CD4-positive, alpha-beta T cell (primary cell): ENCODE data around the gene POFUT1. TPM values are rescaled to one million over a fixed set of nuclear protein-coding genes. Genes with fewer than 3 reads are reported as not detected.

Experiments
- ATAC-seq: fragments of 200-7000 bp; cut with Tn5 transposase; one replicate; pipeline ENCODE4 v1.10.0; 2022; ENCODE audit warnings: mild to moderate bottlenecking; ENCODE audit not compliant: poor library complexity
- CTCF ChIA-PET: fragments of 350-600 bp; sonication (Branson Sonifier 250); formaldehyde crosslinking; loops from one replicate; lab custom pipeline; 2021; ENCODE audit warnings: antibody characterized with exemption, inconsistent platforms; lab: Charles Lee
- POLR2A ChIA-PET: fragments of 350-600 bp; sonication (Branson Sonifier 250); formaldehyde crosslinking; loops from one replicate; lab custom pipeline; 2021; ENCODE audit warnings: antibody characterized with exemption, inconsistent platforms; lab: Charles Lee
- DNase-seq, 14 experiments: peaks; one replicate each; pipeline ENCODE4 v3.0.0-alpha.2; 2013 to 2020; ENCODE audit warnings: mixed read lengths in 2 of 14
- H3K27ac ChIP-seq, 2 donors: one replicate each; pipeline versions ENCODE4 v1.5.1 to v1.7.0; 2013; ENCODE audit warnings: low read length in 2 of 2, low read depth in 1 of 2, mild to moderate bottlenecking in 1 of 2
- H3K27me3 ChIP-seq, 2 experiments: 1 replicate in 1 of 2; 2 replicates in 1 of 2; pipeline versions ENCODE4 v1.6.1 to v1.7.0; 2013; ENCODE audit warnings: low read length in 2 of 2, control low read depth in 1 of 2, mild to moderate bottlenecking in 1 of 2, moderate library complexity in 1 of 2; ENCODE audit not compliant: insufficient read depth in 2 of 2, control insufficient read depth in 1 of 2
- H3K36me3 ChIP-seq: one replicate; pipeline ENCODE4 v1.6.1; 2013; ENCODE audit warnings: low read length, control low read depth; ENCODE audit not compliant: insufficient read depth
- H3K4me1 ChIP-seq: one replicate; pipeline ENCODE4 v1.6.1; 2013; ENCODE audit warnings: low read length, control low read depth; ENCODE audit not compliant: insufficient read depth
- H3K4me3 ChIP-seq: one replicate; pipeline ENCODE4 v1.5.1; 2013; ENCODE audit warnings: mild to moderate bottlenecking, low read length, moderate library complexity
- H3K9me3 ChIP-seq, 2 experiments: 1 replicate in 1 of 2; 2 replicates in 1 of 2; pipeline versions ENCODE4 v1.6.1 to v1.7.0; 2013; ENCODE audit warnings: low read length in 2 of 2, mild to moderate bottlenecking in 2 of 2, control low read depth in 1 of 2, moderate library complexity in 1 of 2; ENCODE audit not compliant: control insufficient read depth in 1 of 2, insufficient read depth in 1 of 2
- H3K27ac Mint-ChIP-seq: one replicate; pipeline ENCODE4 v1.8.0; 2020; ENCODE audit warnings: mixed read lengths
- H3K27me3 Mint-ChIP-seq: one replicate; pipeline ENCODE4 v1.8.0; 2021; ENCODE audit warnings: mixed read lengths
- H3K36me3 Mint-ChIP-seq: one replicate; pipeline ENCODE4 v1.8.0; 2021; ENCODE audit warnings: low read depth, mixed read lengths
- H3K4me1 Mint-ChIP-seq: one replicate; pipeline ENCODE4 v1.8.0; 2021; ENCODE audit warnings: low read depth, mixed read lengths
- H3K4me3 Mint-ChIP-seq: one replicate; pipeline ENCODE4 v1.8.0; 2020; ENCODE audit warnings: mild to moderate bottlenecking, mixed read lengths
- H3K9me3 Mint-ChIP-seq: one replicate; pipeline ENCODE4 v1.8.0; 2020; ENCODE audit warnings: mixed read lengths
- CTCF ChIP-seq: fragments of 200-600 bp; IDR thresholded peaks from one replicate; pipeline ENCODE4 v1.8.0; 2022; ENCODE audit warnings: antibody characterized with exemption, mild to moderate bottlenecking
- intact Hi-C, 2 experiments: fragments of 100-400 bp; cut with DNase I in 1 of 2; cut with micrococcal nuclease in 1 of 2; formaldehyde crosslinking; loops; one replicate each; pipeline versions ENCODE4 v1.15.1 to v1.9.0; 2023 to 2025; cut with DNase I, micrococcal nuclease
- total RNA-seq, 174 experiments: library from RNA in 2 of 174; stranded (reverse) in 2 of 174; gene quantifications; one replicate each; pipeline ENCODE4 v1.2.3 and lab custom pipeline; 2021 to 2026

POFUT1 gene
- total RNA-seq, 2 experiments from 2014 or later, result 7.5 to 8.8 TPM

GRCh38 chr20:32282461-32282860 lies 74.8 kb downstream of the POFUT1 start:
- ATAC-seq (no peak), DNase-seq (no peak)
- H3K9me3 ChIP-seq, result no peaks in the 10 kb centered on the region
- TF ChIP-seq CTCF, result no peak
- ChIA-PET POLR2A (interaction anchor here (0.8 kb wide), 1 partner anchor 227 kb away, joined by 3 read pairs; no protein-coding TSS in a partner anchor), CTCF (no interaction called here)
- peaks cover 6% of the 10 kb centered on the region for H3K36me3 ChIP-seq
- no peak overlapping the region for H3K4me3 ChIP-seq
- peaks cover 59% of the 10 kb centered on the region for H3K4me1 Mint-ChIP-seq
- H3K27me3 Mint-ChIP-seq, result no peaks in the 10 kb centered on the region
- intact Hi-C loops, result loop anchor here (5.0 to 10.0 kb wide), 2 partner anchors 72 to 200 kb away; partner anchors contain the start of gene ASXL1 (in 1 of the 2)
- H3K27ac ChIP-seq, result no peak overlapping the region
- H3K36me3 Mint-ChIP-seq, result peaks cover 11% of the 10 kb centered on the region
- no peaks in the 10 kb centered on the region for H3K9me3 Mint-ChIP-seq
- H3K27me3 ChIP-seq, result no peaks in the 10 kb centered on the region
- peak overlapping the region; percentile 14 for H3K27ac Mint-ChIP-seq
- H3K4me1 ChIP-seq, result peaks cover 39% of the 10 kb centered on the region
- no peak overlapping the region for H3K4me3 Mint-ChIP-seq

- DNase-seq (peak in 1 of 14 experiments; percentile 13), ATAC-seq (no peak)
- ChIA-PET POLR2A (interaction anchor here (0.6 to 2.0 kb wide), 8 partner anchors 8 to 236 kb away, joined by 3 to 5 read pairs (median 3); partner anchors contain the start of gene KIF3B), CTCF (interaction anchor here (0.6 to 1.0 kb wide), 2 partner anchors 9 to 107 kb away, joined by 3 read pairs; no protein-coding TSS in a partner anchor)
- peaks cover 16% of the 10 kb centered on the region for H3K36me3 Mint-ChIP-seq
- no peak for TF ChIP-seq CTCF
- H3K4me1 Mint-ChIP-seq, result peaks cover 39% of the 10 kb centered on the region
- peak overlapping the region; percentile 74 for H3K27ac Mint-ChIP-seq
- H3K27me3 ChIP-seq, result no peaks in the 10 kb centered on the region
- peak overlapping the region; percentile 32 to 57 for H3K27ac ChIP-seq
- H3K4me3 ChIP-seq, result no peak overlapping the region
- H3K9me3 ChIP-seq, result no peaks in the 10 kb centered on the region
- H3K4me1 ChIP-seq, result peaks cover 25% of the 10 kb centered on the region
- no peaks in the 10 kb centered on the region for H3K27me3 Mint-ChIP-seq
- peaks cover 12% of the 10 kb centered on the region for H3K36me3 ChIP-seq
- intact Hi-C loops, result loop anchor here in 1 of 2 experiments (10.0 kb wide), 1 partner anchor 70 kb away; the partner anchor contains the start of gene ASXL1
- no peaks in the 10 kb centered on the region for H3K9me3 Mint-ChIP-seq
- H3K4me3 Mint-ChIP-seq, result no peak overlapping the region
These were observed 77.5 kb downstream of the POFUT1 start for GRCh38 chr20:32285082-32285620.

GRCh38 chr20:32285621-32286371 lies 78.1 kb downstream of the POFUT1 start:
- H3K27ac ChIP-seq, result peak overlapping the region; percentile 32 to 57
- Mint-ChIP-seq H3K9me3 (no peaks in the 10 kb centered on the region), H3K4me3 (peak overlapping the region; percentile 26), H3K27me3 (no peaks in the 10 kb centered on the region), H3K27ac (peak overlapping the region; percentile 74), H3K4me1 (peaks cover 37% of the 10 kb centered on the region), H3K36me3 (peaks cover 16% of the 10 kb centered on the region)
- intact Hi-C loops, result loop anchor here in 1 of 2 experiments (10.0 kb wide), 1 partner anchor 69 kb away; the partner anchor contains the start of gene ASXL1
- no peak for TF ChIP-seq CTCF
- POLR2A ChIA-PET, result interaction anchor here (0.6 to 2.0 kb wide), 10 partner anchors 8 to 235 kb away, joined by 3 to 5 read pairs (median 3); partner anchors contain the start of gene KIF3B
- DNase-seq (peak in 9 of 14 experiments; percentile 2 to 77 (median 12)), ATAC-seq (peak; percentile 78)
- peaks cover 25% of the 10 kb centered on the region for H3K4me1 ChIP-seq
- no peaks in the 10 kb centered on the region for H3K9me3 ChIP-seq
- CTCF ChIA-PET, result interaction anchor here (0.6 to 1.0 kb wide), 3 partner anchors 9 to 106 kb away, joined by 3 read pairs; no protein-coding TSS in a partner anchor
- no peaks in the 10 kb centered on the region for H3K27me3 ChIP-seq
- peak overlapping the region; percentile 1 for H3K4me3 ChIP-seq
- peaks cover 10% of the 10 kb centered on the region for H3K36me3 ChIP-seq
